Stimulated activated CD4-positive, alpha-beta T cell treated with anti-CD3 and anti-CD28 coated beads, Interleukin-4, amount 100 ng/mL, for 1 hour (primary cell): ENCODE data around the gene SPSB1.
"Not testable (repeated sequence)": the region's sequence is repeated elsewhere in the genome, so short reads cannot be mapped to it uniquely, and the experiment has no call there.

ENCODE experiments used
- DNase-seq: peaks from one replicate; pipeline ENCODE4 v3.0.0-alpha.2; 2020

The SPSB1 gene

GRCh38 chr1:9369964-9370788 lies 77.5 kb downstream of the SPSB1 start:
- no peak for DNase-seq

- no peak for DNase-seq
Observed at GRCh38 chr1:9371391-9371935, 78.8 kb downstream of the SPSB1 start.

GRCh38 chr1:9371951-9372350 lies 79.3 kb downstream of the SPSB1 start:
- no peak for DNase-seq

GRCh38 chr1:9373619-9374018 lies 80.9 kb downstream of the SPSB1 start:
- no peak for DNase-seq

- no peak for DNase-seq
Observed at GRCh38 chr1:9374748-9375341, 82.2 kb downstream of the SPSB1 start.

- DNase-seq = no peak
Observed at GRCh38 chr1:9375912-9376311, 83.2 kb downstream of the SPSB1 start.

GRCh38 chr1:9376430-9376829 lies 83.7 kb downstream of the SPSB1 start:
- DNase-seq = no peak

- DNase-seq = no peak
Observed at GRCh38 chr1:9376886-9377333, 84.2 kb downstream of the SPSB1 start.

GRCh38 chr1:9378801-9379200 lies 86.1 kb downstream of the SPSB1 start:
- DNase-seq = no peak

- DNase-seq = no peak
Observed at GRCh38 chr1:9380711-9381110, 88.0 kb downstream of the SPSB1 start.

GRCh38 chr1:9382643-9383491 lies 90.2 kb downstream of the SPSB1 start:
- no peak for DNase-seq

GRCh38 chr1:9384128-9384527 lies 91.4 kb downstream of the SPSB1 start:
- no peak for DNase-seq

GRCh38 chr1:9384751-9385245 lies 92.1 kb downstream of the SPSB1 start:
- DNase-seq = no peak

- not testable (repeated sequence) for DNase-seq
Observed at GRCh38 chr1:9385392-9385791, 92.7 kb downstream of the SPSB1 start.

GRCh38 chr1:9385801-9386573 lies 93.3 kb downstream of the SPSB1 start:
- no peak for DNase-seq

- no peak for DNase-seq
Observed at GRCh38 chr1:9388335-9389180, 95.9 kb downstream of the SPSB1 start.

GRCh38 chr1:9389968-9390367 lies 97.3 kb downstream of the SPSB1 start:
- no peak for DNase-seq

- DNase-seq = no peak
Observed at GRCh38 chr1:9391620-9392019, 98.9 kb downstream of the SPSB1 start.

- DNase-seq = no peak
Observed at GRCh38 chr1:9394010-9394409, 101.3 kb downstream of the SPSB1 start.

GRCh38 chr1:9395018-9395417 lies 102.3 kb downstream of the SPSB1 start:
- no peak for DNase-seq

- no peak for DNase-seq
Observed at GRCh38 chr1:9397047-9397446, 104.4 kb downstream of the SPSB1 start.
